Natural killer cell (primary cell): ENCODE measurements around the gene ZNF474. TPM values are rescaled to one million over a fixed set of nuclear protein-coding genes. Genes with fewer than 3 reads are reported as not detected.

Source experiments
- ATAC-seq, 3 donors: fragments of 150-1000 bp in 2 of 3; fragments of 200-7000 bp in 1 of 3; cut with Tn5 transposase; 1 replicate in 1 of 3; 2 replicates in 2 of 3; pipeline ENCODE4 v1.10.0; 2021; ENCODE audit warnings: mild to moderate bottlenecking in 2 of 3, moderate library complexity in 2 of 3
- DNase-seq, 2 donors: peaks; one replicate each; pipeline versions ENCODE4 v3.0.0 to v3.0.0-alpha.2; 2013 to 2021; ENCODE audit warnings: mixed read lengths in 1 of 2
- H3K27ac ChIP-seq: one replicate; pipeline ENCODE4 v1.5.1; 2013; ENCODE audit warnings: mild to moderate bottlenecking, low read length
- H3K27me3 ChIP-seq: one replicate; pipeline ENCODE4 v1.6.1; 2013; ENCODE audit warnings: low read length; ENCODE audit not compliant: control insufficient read depth, insufficient read depth
- H3K36me3 ChIP-seq: one replicate; pipeline ENCODE4 v1.6.1; 2013; ENCODE audit warnings: low read length; ENCODE audit not compliant: control insufficient read depth, insufficient read depth
- H3K4me1 ChIP-seq: one replicate; pipeline ENCODE4 v1.6.1; 2013; ENCODE audit warnings: low read length; ENCODE audit not compliant: control insufficient read depth, insufficient read depth
- H3K4me3 ChIP-seq: one replicate; pipeline ENCODE4 v1.5.1; 2013; ENCODE audit warnings: low read length
- H3K9me3 ChIP-seq: one replicate; pipeline ENCODE4 v1.6.1; 2013; ENCODE audit warnings: low read length; ENCODE audit not compliant: control insufficient read depth, insufficient read depth
- H3K27ac Mint-ChIP-seq, 2 donors: one replicate each; pipeline ENCODE4 v1.8.0; 2022; ENCODE audit warnings: mild to moderate bottlenecking in 2 of 2, mixed read lengths in 2 of 2, moderate library complexity in 1 of 2
- H3K27me3 Mint-ChIP-seq, 2 donors: one replicate each; pipeline ENCODE4 v1.8.0; 2022; ENCODE audit warnings: low read depth in 2 of 2, mixed read lengths in 2 of 2
- H3K36me3 Mint-ChIP-seq: one replicate; pipeline ENCODE4 v1.8.0; 2022; ENCODE audit warnings: mixed read lengths
- H3K4me1 Mint-ChIP-seq, 2 donors: one replicate each; pipeline ENCODE4 v1.8.0; 2022; ENCODE audit warnings: mixed read lengths in 2 of 2
- H3K4me3 Mint-ChIP-seq: one replicate; pipeline ENCODE4 v1.8.0; 2022; ENCODE audit warnings: mild to moderate bottlenecking, moderate library complexity, mixed read lengths
- H3K9me3 Mint-ChIP-seq, 2 donors: one replicate each; pipeline ENCODE4 v1.8.0; 2022; ENCODE audit warnings: mixed read lengths in 2 of 2
- WGBS: methylation state at CpG from one replicate; pipeline ENCODE4 v1.1.7; 2013; ENCODE audit warnings: missing lambda C conversion rate; ENCODE audit not compliant: insufficient coverage; 5-methylcytosine and 5-hydroxymethylcytosine counted together
- intact Hi-C: fragments of 100-400 bp; cut with micrococcal nuclease; formaldehyde crosslinking; loops from one replicate; pipeline ENCODE4 v1.14.2; 2022
- total RNA-seq, 4 donors: library from RNA; stranded (reverse); fragments of 120-200 nt in 1 of 4; gene quantifications; one replicate each; pipeline versions ENCODE4 v1.2.3 to v1.2.4, GENCODE V29; 2013 to 2022
- TF ChIP-seq, protein P1 (sequence below): fragments of 200-600 bp; IDR thresholded peaks from one replicate; pipeline ENCODE4 v1.8.0; 2022; ENCODE audit warnings: antibody characterized with exemption

The ZNF474 gene
- total RNA-seq, 3 donors from 2014 or later (not counting 1 experiment from before 2014, with no cell fraction given), result 0.21 TPM; not detected in 2

DNA sequence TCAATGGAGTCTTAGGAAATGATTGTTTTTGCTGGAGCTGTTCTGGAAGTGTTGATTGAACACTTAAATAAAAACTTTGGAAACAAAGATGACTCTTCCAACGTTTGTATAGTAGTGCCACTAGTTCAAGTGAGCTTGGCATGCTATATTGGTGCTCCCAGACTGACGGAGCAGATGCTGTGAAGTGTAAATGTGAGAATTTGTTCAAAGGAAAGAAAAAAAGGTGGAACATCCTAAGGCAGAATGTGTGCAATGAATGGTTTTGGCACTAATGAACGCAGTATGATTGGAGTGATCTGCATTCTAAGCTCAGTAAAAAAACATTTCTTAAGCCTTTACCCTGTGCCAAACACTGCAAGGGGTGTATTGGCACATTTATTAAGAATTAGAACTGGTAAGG is 69.8 kb downstream of the ZNF474 start:
- no peak overlapping the region for H3K4me3 ChIP-seq
- Mint-ChIP-seq H3K36me3 (no peaks in the 10 kb centered on the region), H3K27ac (no peak overlapping the region), H3K4me1 (no peaks in the 10 kb centered on the region), H3K4me3 (no peak overlapping the region), H3K27me3 (no peaks in the 10 kb centered on the region), H3K9me3 (peaks cover 0 to 3% of the 10 kb centered on the region in 2 donors)
- no peaks in the 10 kb centered on the region for H3K36me3 ChIP-seq
- no peaks in the 10 kb centered on the region for H3K9me3 ChIP-seq
- ATAC-seq (no peak), DNase-seq (no peak)
- WGBS, result 75% methylated on average over 3 of the region's 3 CpGs
- H3K4me1 ChIP-seq, result no peaks in the 10 kb centered on the region
- intact Hi-C loops, result no loop called here
- TF ChIP-seq, protein P1, sequence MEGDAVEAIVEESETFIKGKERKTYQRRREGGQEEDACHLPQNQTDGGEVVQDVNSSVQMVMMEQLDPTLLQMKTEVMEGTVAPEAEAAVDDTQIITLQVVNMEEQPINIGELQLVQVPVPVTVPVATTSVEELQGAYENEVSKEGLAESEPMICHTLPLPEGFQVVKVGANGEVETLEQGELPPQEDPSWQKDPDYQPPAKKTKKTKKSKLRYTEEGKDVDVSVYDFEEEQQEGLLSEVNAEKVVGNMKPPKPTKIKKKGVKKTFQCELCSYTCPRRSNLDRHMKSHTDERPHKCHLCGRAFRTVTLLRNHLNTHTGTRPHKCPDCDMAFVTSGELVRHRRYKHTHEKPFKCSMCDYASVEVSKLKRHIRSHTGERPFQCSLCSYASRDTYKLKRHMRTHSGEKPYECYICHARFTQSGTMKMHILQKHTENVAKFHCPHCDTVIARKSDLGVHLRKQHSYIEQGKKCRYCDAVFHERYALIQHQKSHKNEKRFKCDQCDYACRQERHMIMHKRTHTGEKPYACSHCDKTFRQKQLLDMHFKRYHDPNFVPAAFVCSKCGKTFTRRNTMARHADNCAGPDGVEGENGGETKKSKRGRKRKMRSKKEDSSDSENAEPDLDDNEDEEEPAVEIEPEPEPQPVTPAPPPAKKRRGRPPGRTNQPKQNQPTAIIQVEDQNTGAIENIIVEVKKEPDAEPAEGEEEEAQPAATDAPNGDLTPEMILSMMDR, result no peak
- H3K27ac ChIP-seq, result no peak overlapping the region
- H3K27me3 ChIP-seq, result no peaks in the 10 kb centered on the region

DNA sequence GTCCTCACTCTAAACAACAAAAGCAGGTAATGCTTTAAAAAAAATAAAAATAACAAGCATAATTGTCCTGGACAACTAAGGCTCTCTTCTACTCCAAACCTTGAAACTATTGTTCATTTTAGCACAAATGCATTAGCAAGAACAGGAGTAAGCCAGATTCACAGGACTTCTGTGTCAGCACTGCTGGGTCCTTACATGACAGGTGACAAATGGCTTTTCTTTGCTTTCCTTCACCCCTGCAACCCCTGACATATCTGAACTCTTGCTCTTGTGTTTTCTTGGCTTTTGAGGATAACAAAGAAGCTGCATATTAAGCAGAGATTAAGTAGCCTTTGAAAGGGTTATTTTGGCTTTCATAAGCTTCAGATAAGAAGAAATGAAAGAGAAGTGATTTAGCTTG is 71.1 kb downstream of the ZNF474 start:
- ATAC-seq, result no peak
- no peak overlapping the region for H3K4me3 ChIP-seq
- H3K36me3 ChIP-seq, result no peaks in the 10 kb centered on the region
- intact Hi-C loops, result no loop called here
- Mint-ChIP-seq H3K4me1 (no peaks in the 10 kb centered on the region), H3K27ac (no peak overlapping the region), H3K36me3 (no peaks in the 10 kb centered on the region), H3K27me3 (no peaks in the 10 kb centered on the region), H3K4me3 (no peak overlapping the region), H3K9me3 (peaks cover 0 to 3% of the 10 kb centered on the region in 2 donors)
- no peaks in the 10 kb centered on the region for H3K4me1 ChIP-seq
- no peaks in the 10 kb centered on the region for H3K27me3 ChIP-seq
- no peaks in the 10 kb centered on the region for H3K9me3 ChIP-seq
- no peak for DNase-seq
- TF ChIP-seq, protein P1, result no peak
- no peak overlapping the region for H3K27ac ChIP-seq

DNA sequence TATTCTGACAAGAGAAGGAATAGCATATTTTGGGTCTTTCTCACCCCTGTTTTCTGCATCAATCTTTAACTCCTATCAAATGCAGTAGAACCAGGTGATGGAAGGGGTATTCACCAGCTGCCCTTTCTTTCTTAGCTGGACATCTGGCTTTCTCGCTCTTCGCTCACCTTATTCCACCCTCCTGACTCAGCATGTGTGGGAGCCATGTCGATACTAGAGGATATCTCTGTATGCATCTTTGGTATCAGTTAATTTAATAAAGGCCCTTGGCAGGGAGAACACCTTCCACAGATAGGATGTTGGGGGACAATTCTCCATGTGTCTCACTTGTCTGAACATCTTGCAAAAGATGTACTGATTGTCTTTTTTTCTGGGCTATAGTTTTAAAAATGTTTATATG is 71.5 kb downstream of the ZNF474 start:
- 83% methylated on average over 1 of the region's 3 CpGs for WGBS
- TF ChIP-seq, protein P1, result no peak
- Mint-ChIP-seq H3K4me3 (no peak overlapping the region), H3K27ac (no peak overlapping the region), H3K4me1 (no peaks in the 10 kb centered on the region), H3K9me3 (peaks cover 2 to 6% of the 10 kb centered on the region in 2 donors), H3K36me3 (no peaks in the 10 kb centered on the region), H3K27me3 (no peaks in the 10 kb centered on the region)
- no peaks in the 10 kb centered on the region for H3K4me1 ChIP-seq
- no peaks in the 10 kb centered on the region for H3K27me3 ChIP-seq
- no peaks in the 10 kb centered on the region for H3K36me3 ChIP-seq
- DNase-seq, result no peak
- no peaks in the 10 kb centered on the region for H3K9me3 ChIP-seq
- intact Hi-C loops, result no loop called here
- H3K27ac ChIP-seq, result no peak overlapping the region
- ATAC-seq, result no peak
- H3K4me3 ChIP-seq, result no peak overlapping the region

DNA sequence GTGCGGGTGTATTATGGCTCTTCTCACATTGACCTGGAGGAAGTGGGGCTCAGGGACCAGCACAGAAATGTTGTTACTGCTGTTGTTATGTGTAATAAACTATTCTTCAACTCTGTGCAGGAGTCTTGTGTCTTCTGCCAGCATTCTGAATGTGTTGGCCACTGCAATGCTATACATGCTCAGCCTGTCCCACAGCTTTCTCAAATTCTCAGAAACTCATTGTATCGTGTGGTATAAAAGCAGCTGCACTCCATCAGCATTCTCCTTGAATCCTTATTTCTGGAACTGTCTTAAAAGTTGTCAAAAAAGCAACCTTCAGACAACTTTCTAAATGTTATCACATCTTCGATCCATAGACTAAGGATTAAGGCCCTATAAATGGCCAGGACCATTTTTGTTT is 72.0 kb downstream of the ZNF474 start:
- ATAC-seq (no peak), DNase-seq (no peak)
- intact Hi-C loops, result no loop called here
- Mint-ChIP-seq H3K27me3 (no peaks in the 10 kb centered on the region), H3K4me1 (no peaks in the 10 kb centered on the region), H3K4me3 (no peak overlapping the region), H3K9me3 (peaks cover 3 to 6% of the 10 kb centered on the region in 2 donors), H3K27ac (no peak overlapping the region), H3K36me3 (no peaks in the 10 kb centered on the region)
- TF ChIP-seq, protein P1, result no peak
- H3K27ac ChIP-seq, result no peak overlapping the region
- 86% methylated on average over 3 of the region's 3 CpGs for WGBS
- no peaks in the 10 kb centered on the region for H3K36me3 ChIP-seq
- H3K4me3 ChIP-seq, result no peak overlapping the region
- H3K9me3 ChIP-seq, result no peaks in the 10 kb centered on the region
- H3K4me1 ChIP-seq, result no peaks in the 10 kb centered on the region
- H3K27me3 ChIP-seq, result no peaks in the 10 kb centered on the region
